HL-60 (cell line): Measurements from ENCODE around the gene CDS2.

Experiments used
- DNase-seq, 2 experiments: peaks; one replicate each; pipeline ENCODE4 v3.0.0-alpha.2; 2010 to 2020; ENCODE audit warnings: low read depth in 1 of 2, low spot score in 1 of 2
- H3K27ac ChIP-seq: fragments of 250-450 bp; sonication (Bioruptor Pico); replicated peaks from 2 replicates; pipeline ENCODE4 v1.5.1; 2020; ENCODE audit warnings: mild to moderate bottlenecking, moderate library complexity
- H3K27me3 ChIP-seq: fragments of 250-450 bp; sonication (Bioruptor Pico); 2 replicates; pipeline ENCODE4 v1.5.1; 2021; ENCODE audit warnings: mild to moderate bottlenecking, moderate library complexity; ENCODE audit not compliant: insufficient read depth, poor library complexity, severe bottlenecking
- H3K4me3 ChIP-seq: replicated peaks from 2 replicates; pipeline ENCODE4 v1.5.1; 2011; ENCODE audit warnings: mild to moderate bottlenecking, control low read depth, low read length; ENCODE audit not compliant: insufficient read depth
- GABPA ChIP-seq: IDR thresholded peaks from 2 replicates; pipeline ENCODE4 v1.6.1; 2012; ENCODE audit warnings: low read depth
- POLR2AphosphoS5 ChIP-seq: IDR thresholded peaks from 2 replicates; pipeline ENCODE4 v1.6.1; 2012; ENCODE audit warnings: low read depth
- SPI1 ChIP-seq: IDR thresholded peaks from 2 replicates; pipeline ENCODE4 v1.6.1; 2012; ENCODE audit warnings: low read depth, mild to moderate bottlenecking, borderline replicate concordance
- TF ChIP-seq, protein P1 (sequence below): IDR thresholded peaks from one replicate; pipeline ENCODE4 v1.5.1; 2011; ENCODE audit warnings: low read length, control low read depth, inconsistent platforms; ENCODE audit not compliant: insufficient read depth
- TF ChIP-seq, protein P2 (sequence below): IDR thresholded peaks from 2 replicates; pipeline ENCODE4 v1.6.1; 2012; ENCODE audit warnings: low read depth; ENCODE audit not compliant: insufficient replicate concordance

The CDS2 gene

DNA sequence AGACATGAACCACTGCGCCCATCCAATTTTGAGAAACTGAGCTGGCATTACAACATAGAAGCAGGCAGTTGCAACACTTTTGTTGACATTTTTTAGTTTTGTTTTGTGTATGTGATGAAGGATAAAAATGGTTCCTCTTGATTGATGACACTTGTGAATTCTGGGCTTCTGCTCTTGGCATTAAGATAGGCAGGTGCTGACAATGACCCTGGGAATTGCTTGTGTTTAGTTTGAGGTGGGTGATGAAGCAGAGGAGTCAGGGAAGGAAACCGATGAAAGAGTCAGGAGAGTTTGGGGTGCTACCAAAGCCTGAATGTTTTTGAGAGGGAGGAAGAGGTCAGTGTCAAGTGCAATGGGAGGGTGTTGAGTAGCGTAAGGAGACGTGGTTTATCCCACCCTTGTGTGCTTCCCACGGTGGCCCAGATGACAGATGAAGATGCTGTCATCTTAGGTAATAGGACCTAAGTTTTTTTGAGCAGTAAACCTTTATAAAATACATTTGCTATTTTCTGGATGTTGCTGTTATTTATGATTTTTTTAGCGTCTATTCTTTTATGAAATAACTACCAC lies 19.4 kb downstream of the CDS2 start:
- TF ChIP-seq POLR2AphosphoS5, result no peak
- DNase-seq, result no peak
- no peak overlapping the region for H3K4me3 ChIP-seq
- H3K27ac ChIP-seq, result no peak overlapping the region
- H3K27me3 ChIP-seq, result no peaks in the 10 kb centered on the region

DNA sequence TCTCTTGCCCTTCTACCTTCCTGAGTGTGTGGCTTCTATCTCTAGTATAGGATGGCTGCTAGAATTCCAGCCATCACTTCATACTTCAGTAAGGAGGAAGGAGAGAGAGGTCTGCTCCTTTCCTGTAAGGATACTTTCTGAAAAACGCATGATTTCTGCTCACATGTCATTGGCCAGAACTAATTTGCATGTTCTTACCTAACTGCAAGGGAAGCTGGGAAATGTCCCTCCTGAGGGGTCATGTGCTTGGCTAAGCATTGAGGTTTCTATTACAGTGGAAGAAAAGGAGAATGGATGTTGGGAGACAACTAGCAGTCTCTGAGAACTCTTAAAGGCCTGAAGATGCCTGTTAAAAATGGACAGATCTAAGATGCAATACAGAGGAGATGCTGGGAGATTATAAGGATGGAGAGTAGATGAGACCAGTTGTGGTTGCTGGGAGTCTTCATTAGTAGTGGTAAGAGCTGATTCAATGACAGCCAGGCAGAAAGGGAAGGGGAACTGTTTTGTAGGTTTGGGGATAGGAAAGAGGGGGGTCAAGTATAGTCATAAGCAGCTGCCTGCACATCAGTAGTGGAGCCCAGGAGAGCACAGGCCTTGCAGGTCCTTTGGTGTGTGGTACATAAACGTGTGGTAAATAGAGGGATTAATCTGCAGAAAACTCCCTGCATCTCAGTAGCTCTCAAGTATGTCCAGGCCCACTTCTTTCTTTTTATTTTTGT lies 20.2 kb downstream of the CDS2 start:
- TF ChIP-seq SPI1, result no peak
- TF ChIP-seq, protein P1, sequence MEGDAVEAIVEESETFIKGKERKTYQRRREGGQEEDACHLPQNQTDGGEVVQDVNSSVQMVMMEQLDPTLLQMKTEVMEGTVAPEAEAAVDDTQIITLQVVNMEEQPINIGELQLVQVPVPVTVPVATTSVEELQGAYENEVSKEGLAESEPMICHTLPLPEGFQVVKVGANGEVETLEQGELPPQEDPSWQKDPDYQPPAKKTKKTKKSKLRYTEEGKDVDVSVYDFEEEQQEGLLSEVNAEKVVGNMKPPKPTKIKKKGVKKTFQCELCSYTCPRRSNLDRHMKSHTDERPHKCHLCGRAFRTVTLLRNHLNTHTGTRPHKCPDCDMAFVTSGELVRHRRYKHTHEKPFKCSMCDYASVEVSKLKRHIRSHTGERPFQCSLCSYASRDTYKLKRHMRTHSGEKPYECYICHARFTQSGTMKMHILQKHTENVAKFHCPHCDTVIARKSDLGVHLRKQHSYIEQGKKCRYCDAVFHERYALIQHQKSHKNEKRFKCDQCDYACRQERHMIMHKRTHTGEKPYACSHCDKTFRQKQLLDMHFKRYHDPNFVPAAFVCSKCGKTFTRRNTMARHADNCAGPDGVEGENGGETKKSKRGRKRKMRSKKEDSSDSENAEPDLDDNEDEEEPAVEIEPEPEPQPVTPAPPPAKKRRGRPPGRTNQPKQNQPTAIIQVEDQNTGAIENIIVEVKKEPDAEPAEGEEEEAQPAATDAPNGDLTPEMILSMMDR, result no peak
- peak in 1 of 2 experiments; percentile 30 for DNase-seq
- no peaks in the 10 kb centered on the region for H3K27me3 ChIP-seq
- H3K27ac ChIP-seq, result no peak overlapping the region
- H3K4me3 ChIP-seq, result no peak overlapping the region

DNA sequence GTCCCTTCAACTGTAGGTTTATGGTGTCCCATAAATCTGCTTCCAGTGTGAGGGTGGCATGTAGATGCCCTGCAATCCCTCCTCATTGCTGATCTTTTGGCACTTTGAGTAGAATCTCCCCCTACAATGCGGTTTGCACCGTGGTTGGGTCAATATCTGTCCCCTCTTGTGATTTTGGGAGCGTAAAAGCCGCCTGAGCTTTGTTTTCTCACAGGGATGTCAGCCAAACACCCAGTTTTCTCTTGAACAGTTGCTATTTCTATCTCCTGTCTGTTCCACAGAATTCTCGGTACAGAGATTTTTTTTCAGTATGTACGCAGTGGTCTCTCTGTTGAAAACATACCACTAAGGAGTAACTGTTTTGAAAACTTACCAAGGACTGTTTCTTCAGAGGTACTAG lies 21.8 kb downstream of the CDS2 start:
- Histone ChIP-seq H3K27ac (no peak overlapping the region), H3K27me3 (no peaks in the 10 kb centered on the region), H3K4me3 (no peak overlapping the region)
- DNase-seq, result no peak
- TF ChIP-seq GABPA, result no peak
- TF ChIP-seq, protein P2, sequence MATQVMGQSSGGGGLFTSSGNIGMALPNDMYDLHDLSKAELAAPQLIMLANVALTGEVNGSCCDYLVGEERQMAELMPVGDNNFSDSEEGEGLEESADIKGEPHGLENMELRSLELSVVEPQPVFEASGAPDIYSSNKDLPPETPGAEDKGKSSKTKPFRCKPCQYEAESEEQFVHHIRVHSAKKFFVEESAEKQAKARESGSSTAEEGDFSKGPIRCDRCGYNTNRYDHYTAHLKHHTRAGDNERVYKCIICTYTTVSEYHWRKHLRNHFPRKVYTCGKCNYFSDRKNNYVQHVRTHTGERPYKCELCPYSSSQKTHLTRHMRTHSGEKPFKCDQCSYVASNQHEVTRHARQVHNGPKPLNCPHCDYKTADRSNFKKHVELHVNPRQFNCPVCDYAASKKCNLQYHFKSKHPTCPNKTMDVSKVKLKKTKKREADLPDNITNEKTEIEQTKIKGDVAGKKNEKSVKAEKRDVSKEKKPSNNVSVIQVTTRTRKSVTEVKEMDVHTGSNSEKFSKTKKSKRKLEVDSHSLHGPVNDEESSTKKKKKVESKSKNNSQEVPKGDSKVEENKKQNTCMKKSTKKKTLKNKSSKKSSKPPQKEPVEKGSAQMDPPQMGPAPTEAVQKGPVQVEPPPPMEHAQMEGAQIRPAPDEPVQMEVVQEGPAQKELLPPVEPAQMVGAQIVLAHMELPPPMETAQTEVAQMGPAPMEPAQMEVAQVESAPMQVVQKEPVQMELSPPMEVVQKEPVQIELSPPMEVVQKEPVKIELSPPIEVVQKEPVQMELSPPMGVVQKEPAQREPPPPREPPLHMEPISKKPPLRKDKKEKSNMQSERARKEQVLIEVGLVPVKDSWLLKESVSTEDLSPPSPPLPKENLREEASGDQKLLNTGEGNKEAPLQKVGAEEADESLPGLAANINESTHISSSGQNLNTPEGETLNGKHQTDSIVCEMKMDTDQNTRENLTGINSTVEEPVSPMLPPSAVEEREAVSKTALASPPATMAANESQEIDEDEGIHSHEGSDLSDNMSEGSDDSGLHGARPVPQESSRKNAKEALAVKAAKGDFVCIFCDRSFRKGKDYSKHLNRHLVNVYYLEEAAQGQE, result no peak
- TF ChIP-seq, protein P1, result no peak
- no peak for TF ChIP-seq POLR2AphosphoS5
- TF ChIP-seq SPI1, result no peak

DNA sequence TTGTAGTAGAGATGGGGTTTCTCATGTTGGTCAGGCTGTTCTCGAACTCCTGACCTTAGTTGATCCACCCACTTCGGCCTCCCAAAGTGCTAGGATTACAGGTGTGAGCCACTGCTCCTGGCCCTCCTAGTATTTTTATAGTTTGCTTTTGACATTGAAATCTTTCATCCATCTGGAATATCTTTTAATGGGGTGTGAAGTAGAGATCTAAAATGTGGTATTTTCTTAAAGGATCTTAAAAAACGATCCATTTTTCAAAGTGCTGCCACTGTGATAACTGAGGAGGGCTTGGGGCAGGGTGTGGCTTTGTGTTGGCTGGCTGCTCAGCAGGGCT lies 23.1 kb downstream of the CDS2 start:
- no peak overlapping the region for H3K4me3 ChIP-seq
- no peak overlapping the region for H3K27ac ChIP-seq
- DNase-seq, result no peak
- TF ChIP-seq, protein P1, result no peak
- no peak for TF ChIP-seq GABPA
- TF ChIP-seq, protein P2, result no peak
- no peak for TF ChIP-seq SPI1
- no peak for TF ChIP-seq POLR2AphosphoS5
- H3K27me3 ChIP-seq, result no peaks in the 10 kb centered on the region
